Immature natural killer cell (primary cell): ENCODE measurements around the gene DDA1. TPM values are rescaled to one million over a fixed set of nuclear protein-coding genes. Genes with fewer than 3 reads are reported as not detected.
A peak's percentile ranks its signal among the peaks of the same experiment; 100 is the strongest.
"Not testable (repeated sequence)": the region's sequence is repeated elsewhere in the genome, so short reads cannot be mapped to it uniquely, and the experiment has no call there.

ENCODE experiments used
- DNase-seq, 3 donors: peaks; one replicate each; pipeline ENCODE4 v3.0.0; 2022; ENCODE audit warnings: mixed read lengths in 1 of 3
- H3K27ac Mint-ChIP-seq, 6 donors: one replicate each; pipeline ENCODE4 v1.8.0; 2020; ENCODE audit warnings: mixed read lengths in 6 of 6, mild to moderate bottlenecking in 5 of 6, inconsistent platforms in 4 of 6, moderate library complexity in 3 of 6
- H3K27me3 Mint-ChIP-seq, 3 donors: one replicate each; pipeline ENCODE4 v1.8.0; 2020 to 2021; ENCODE audit warnings: low read depth in 3 of 3, mild to moderate bottlenecking in 3 of 3, mixed read lengths in 3 of 3, moderate library complexity in 3 of 3, inconsistent platforms in 1 of 3
- H3K36me3 Mint-ChIP-seq, 3 donors: one replicate each; pipeline ENCODE4 v1.8.0; 2020; ENCODE audit warnings: mixed read lengths in 3 of 3, inconsistent platforms in 2 of 3, mild to moderate bottlenecking in 2 of 3
- H3K4me1 Mint-ChIP-seq, 2 donors: one replicate each; pipeline ENCODE4 v1.8.0; 2020; ENCODE audit warnings: inconsistent platforms in 2 of 2, mild to moderate bottlenecking in 2 of 2, mixed read lengths in 2 of 2, moderate library complexity in 1 of 2
- H3K4me3 Mint-ChIP-seq, 5 donors: one replicate each; pipeline ENCODE4 v1.8.0; 2020; ENCODE audit warnings: mild to moderate bottlenecking in 5 of 5, mixed read lengths in 5 of 5, inconsistent platforms in 3 of 5, moderate library complexity in 3 of 5
- H3K9me3 Mint-ChIP-seq, 6 donors: one replicate each; pipeline ENCODE4 v1.8.0; 2020; ENCODE audit warnings: mild to moderate bottlenecking in 6 of 6, mixed read lengths in 6 of 6, inconsistent platforms in 4 of 6, moderate library complexity in 3 of 6
- polyA plus RNA-seq, 3 donors: library from polyadenylated mRNA; unstranded; fragments of 300-500 nt; fragmentation: Illumina TruSeq; gene quantifications; one replicate each; pipeline ENCODE4 v1.2.3, GENCODE V29; 2021

The DDA1 gene
- polyA plus RNA-seq, 3 donors from 2014 or later: 30.0 to 48.6 (median 40.6) TPM

GRCh38 chr19:17279436-17279835 is 29.9 kb upstream of the DDA1 start:
- H3K27ac Mint-ChIP-seq: no peak overlapping the region
- peaks cover 0 to 8% of the 10 kb centered on the region in 2 donors for H3K4me1 Mint-ChIP-seq
- no peak overlapping the region for H3K4me3 Mint-ChIP-seq
- peaks cover 5 to 18% (median 7%) of the 10 kb centered on the region in 3 donors for H3K36me3 Mint-ChIP-seq
- DNase-seq: no peak
- peaks cover 5 to 6% (median 5%) of the 10 kb centered on the region in 3 donors for H3K27me3 Mint-ChIP-seq
- H3K9me3 Mint-ChIP-seq: peaks cover 0 to 1% (median 0%) of the 10 kb centered on the region in 6 donors

GRCh38 chr19:17281391-17282304 is 27.7 kb upstream of the DDA1 start, which contains the start of gene ANKLE1:
Gene ANKLE1, plus strand, starts transcription at chr19:17281901. Its CDS starts 20 bp downstream, at chr19:17281921.
- Mint-ChIP-seq H3K36me3 (peaks cover 2 to 9% (median 5%) of the 10 kb centered on the region in 3 donors), H3K4me1 (peaks cover 0 to 8% of the 10 kb centered on the region in 2 donors), H3K9me3 (peaks cover 0 to 1% (median 0%) of the 10 kb centered on the region in 6 donors), H3K27me3 (peaks cover 5 to 6% (median 5%) of the 10 kb centered on the region in 3 donors), H3K27ac (no peak within 1 kb of the TSS), H3K4me3 (peak within 1 kb of the TSS; percentile 47 to 71 (median 63))
- no peak for DNase-seq

DNA sequence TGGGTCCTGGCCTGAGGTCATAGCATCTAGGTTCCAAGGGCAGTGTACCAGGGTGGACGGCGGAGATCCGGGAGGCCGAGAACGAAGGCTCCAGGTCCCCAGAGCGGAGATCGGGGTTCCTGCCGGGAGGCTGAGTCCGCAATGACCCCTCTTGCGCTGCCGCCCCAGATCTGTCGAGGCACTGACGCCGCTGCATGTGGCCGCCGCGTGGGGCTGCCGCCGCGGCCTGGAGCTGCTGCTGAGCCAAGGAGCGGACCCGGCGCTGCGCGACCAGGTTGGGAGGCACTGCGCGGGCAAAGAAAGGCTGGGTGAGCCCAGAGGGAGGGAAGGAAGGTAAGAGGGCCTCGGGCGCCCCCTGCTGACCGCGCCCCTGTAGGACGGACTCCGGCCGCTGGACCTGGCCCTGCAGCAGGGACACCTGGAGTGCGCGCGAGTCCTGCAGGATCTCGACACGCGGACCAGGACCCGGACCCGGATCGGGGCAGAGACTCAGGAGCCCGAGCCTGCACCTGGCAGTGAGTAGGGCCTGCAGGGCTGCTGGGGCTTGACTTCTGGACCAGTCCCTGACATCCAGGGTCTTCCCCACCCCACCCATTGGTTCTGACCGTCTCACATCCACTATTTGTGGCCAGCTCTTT is 26.8 kb upstream of the DDA1 start:
- Mint-ChIP-seq H3K4me1 (peaks cover 0 to 8% of the 10 kb centered on the region in 2 donors), H3K36me3 (peaks cover 0 to 2% (median 0%) of the 10 kb centered on the region in 3 donors), H3K27me3 (peaks cover 5 to 6% (median 5%) of the 10 kb centered on the region in 3 donors), H3K27ac (no peak overlapping the region), H3K4me3 (peak overlapping the region; percentile 47 to 71 (median 63)), H3K9me3 (peaks cover 0 to 1% (median 0%) of the 10 kb centered on the region in 6 donors)
- peak; percentile 70 to 76 (median 75) for DNase-seq

DNA sequence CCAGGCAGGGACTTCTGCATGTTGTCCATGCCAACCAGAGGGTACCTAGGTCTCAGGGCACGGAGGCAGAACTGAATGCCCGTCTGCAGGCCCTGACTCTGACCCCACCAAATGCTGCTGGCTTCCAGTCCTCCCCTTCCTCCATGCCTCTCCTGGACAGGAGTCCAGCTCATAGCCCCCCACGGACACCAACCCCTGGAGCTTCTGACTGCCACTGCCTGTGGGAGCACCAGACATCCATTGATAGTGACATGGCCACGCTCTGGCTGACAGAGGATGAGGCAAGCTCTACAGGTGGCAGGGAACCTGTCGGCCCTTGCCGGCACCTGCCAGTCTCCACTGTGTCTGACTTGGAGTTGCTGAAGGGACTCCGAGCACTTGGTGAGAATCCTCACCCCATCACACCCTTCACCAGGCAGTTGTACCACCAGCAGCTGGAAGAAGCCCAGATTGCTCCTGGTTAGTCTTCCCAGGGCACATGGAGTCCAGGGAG is 25.8 kb upstream of the DDA1 start:
- Mint-ChIP-seq H3K4me3 (no peak overlapping the region), H3K9me3 (peaks cover 0 to 1% (median 0%) of the 10 kb centered on the region in 6 donors), H3K27me3 (peaks cover 5 to 9% (median 8%) of the 10 kb centered on the region in 3 donors)

DNA sequence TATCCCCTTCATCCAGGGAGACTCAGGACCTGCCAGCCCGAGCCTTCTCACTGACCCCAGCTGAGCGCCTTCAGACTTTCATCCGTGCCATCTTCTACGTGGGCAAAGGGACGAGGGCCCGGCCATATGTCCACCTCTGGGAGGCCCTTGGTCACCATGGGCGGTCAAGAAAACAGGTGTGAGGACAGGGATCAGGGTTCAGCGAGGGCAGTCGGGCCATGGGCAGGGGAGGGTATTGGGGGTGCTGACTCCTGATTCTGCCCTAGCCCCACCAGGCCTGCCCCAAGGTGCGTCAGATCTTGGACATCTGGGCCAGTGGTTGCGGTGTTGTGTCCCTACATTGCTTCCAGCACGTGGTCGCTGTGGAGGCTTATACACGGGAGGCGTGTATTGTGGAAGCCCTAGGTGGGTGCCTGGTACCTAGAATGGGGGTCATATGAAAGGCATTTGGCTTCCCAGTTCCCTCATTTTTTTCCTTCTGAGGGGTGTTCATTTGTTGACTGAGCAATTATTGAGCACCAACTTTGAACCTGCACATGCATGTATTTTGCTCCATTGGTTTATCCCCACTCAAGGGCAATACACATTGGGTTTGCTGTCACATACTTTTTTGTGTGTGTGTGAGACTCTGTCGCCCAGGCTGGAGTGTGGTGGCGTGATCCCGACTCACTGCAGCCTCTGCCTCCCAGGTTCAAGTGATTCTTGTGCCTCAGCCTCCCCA is 23.8 kb upstream of the DDA1 start:
- Mint-ChIP-seq H3K27ac (no peak overlapping the region), H3K9me3 (peaks cover 0 to 2% (median 0%) of the 10 kb centered on the region in 6 donors), H3K27me3 (peaks cover 2 to 10% (median 7%) of the 10 kb centered on the region in 3 donors), H3K4me1 (peaks cover 0 to 8% of the 10 kb centered on the region in 2 donors), H3K36me3 (no peaks in the 10 kb centered on the region), H3K4me3 (no peak overlapping the region)
- no peak for DNase-seq

More for the DNA sequence above, 25.8 kb upstream of the DDA1 start:
- no peak overlapping the region for H3K27ac Mint-ChIP-seq
- H3K4me1 Mint-ChIP-seq: peaks cover 0 to 8% of the 10 kb centered on the region in 2 donors
- H3K36me3 Mint-ChIP-seq: peaks cover 0 to 2% (median 0%) of the 10 kb centered on the region in 3 donors
- no peak for DNase-seq

DNA sequence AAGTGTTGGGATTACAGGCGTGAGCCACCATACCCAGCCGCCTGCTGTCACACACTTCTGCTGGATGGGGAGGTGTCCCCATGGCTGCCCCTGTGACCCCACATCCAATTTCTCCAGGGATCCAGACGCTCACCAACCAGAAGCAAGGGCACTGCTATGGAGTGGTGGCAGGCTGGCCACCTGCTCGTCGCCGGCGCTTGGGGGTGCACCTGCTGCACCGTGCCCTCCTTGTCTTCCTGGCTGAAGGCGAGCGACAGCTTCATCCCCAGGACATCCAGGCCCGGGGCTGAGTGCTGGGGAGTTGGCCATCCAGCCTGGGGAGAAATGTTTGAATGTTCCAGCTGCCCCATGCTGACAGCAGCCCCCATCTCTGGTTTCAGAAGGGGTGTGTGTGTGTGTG is 23.1 kb upstream of the DDA1 start:
- H3K4me3 Mint-ChIP-seq: no peak overlapping the region
- peaks cover 0 to 2% (median 0%) of the 10 kb centered on the region in 6 donors for H3K9me3 Mint-ChIP-seq
- H3K27ac Mint-ChIP-seq: no peak overlapping the region
- peaks cover 3 to 10% (median 5%) of the 10 kb centered on the region in 3 donors for H3K27me3 Mint-ChIP-seq
- H3K36me3 Mint-ChIP-seq: no peaks in the 10 kb centered on the region
- no peak for DNase-seq
- H3K4me1 Mint-ChIP-seq: peaks cover 0 to 7% of the 10 kb centered on the region in 2 donors

DNA sequence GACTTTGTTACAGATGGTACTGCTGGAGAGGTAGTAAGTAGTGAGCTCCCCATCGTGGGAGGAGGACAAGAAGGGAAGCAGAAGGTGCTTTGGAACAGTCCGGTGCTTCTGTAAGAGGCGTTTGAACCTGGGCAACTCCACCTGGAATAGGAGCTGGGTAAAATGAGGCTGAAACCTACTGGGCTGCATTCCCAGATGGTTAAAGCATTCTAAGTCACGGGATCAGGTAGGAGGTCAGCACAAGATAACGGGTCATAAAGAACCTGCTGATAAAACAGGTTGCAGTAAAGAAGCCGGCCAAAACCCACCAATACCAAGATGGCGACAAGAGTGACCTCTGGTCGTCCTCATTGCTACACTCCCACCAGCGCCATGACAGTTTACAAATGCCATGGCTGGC is 22.6 kb upstream of the DDA1 start:
- Mint-ChIP-seq H3K27me3 (peaks cover 3 to 8% (median 3%) of the 10 kb centered on the region in 3 donors), H3K27ac (no peak overlapping the region), H3K9me3 (peaks cover 0 to 2% (median 0%) of the 10 kb centered on the region in 6 donors), H3K36me3 (no peaks in the 10 kb centered on the region), H3K4me3 (no peak overlapping the region), H3K4me1 (peaks cover 0 to 7% of the 10 kb centered on the region in 2 donors)
- no peak for DNase-seq

DNA sequence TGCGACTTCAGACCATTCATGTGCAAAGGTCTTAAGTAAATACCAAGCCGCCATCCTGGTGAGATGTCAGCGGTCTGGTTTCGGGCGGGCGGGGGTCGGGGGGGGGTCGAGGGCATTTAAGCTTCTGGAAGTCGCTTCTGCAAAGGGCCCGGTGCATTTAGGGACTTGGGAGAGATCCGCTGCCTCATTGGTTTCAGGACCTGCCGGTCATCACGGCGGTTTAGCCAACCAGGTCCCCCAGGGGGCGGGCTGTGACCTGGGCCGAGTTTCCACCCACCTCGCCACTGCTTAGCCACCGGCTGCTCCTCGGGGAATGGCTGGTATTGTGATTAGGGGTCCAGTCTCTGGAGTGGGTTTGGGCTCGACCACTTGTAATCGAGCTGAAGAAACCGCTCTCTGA is 19.9 kb upstream of the DDA1 start:
- H3K36me3 Mint-ChIP-seq: no peaks in the 10 kb centered on the region
- H3K27me3 Mint-ChIP-seq: peaks cover 1 to 5% (median 3%) of the 10 kb centered on the region in 3 donors
- H3K27ac Mint-ChIP-seq: no peak overlapping the region
- H3K4me3 Mint-ChIP-seq: no peak overlapping the region
- peaks cover 5 to 6% of the 10 kb centered on the region in 2 donors for H3K4me1 Mint-ChIP-seq
- DNase-seq: peak; percentile 37 to 39 (median 38)
- H3K9me3 Mint-ChIP-seq: peaks cover 0 to 2% (median 0%) of the 10 kb centered on the region in 6 donors

- Mint-ChIP-seq H3K27ac (peak overlapping the region in 3 of 6 donors; percentile 44 to 67 (median 59)), H3K27me3 (peaks cover 1 to 5% (median 3%) of the 10 kb centered on the region in 3 donors)
These were observed 16.9 kb upstream of the DDA1 start for GRCh38 chr19:17292301-17293074.

DNA sequence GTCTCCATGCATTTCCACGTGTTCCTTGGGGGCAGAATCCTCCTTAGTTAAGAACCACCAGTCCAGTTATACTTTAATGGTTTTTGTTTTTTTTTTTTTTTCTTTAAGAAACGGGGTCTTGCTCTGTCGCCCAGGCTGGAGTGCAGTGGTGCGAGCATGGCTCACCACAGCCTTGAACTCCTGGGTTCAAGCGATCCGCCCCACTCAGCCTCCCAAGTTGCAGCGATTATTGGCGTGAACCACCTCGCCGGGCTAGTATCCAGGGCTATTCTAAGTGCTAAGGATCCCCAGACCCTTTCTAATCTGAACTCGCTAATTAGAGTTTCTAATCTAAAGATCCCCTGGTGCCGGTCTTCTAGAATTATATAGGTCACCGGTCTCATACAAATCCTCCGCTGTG is 15.8 kb upstream of the DDA1 start:
- H3K27me3 Mint-ChIP-seq: peaks cover 0 to 2% (median 1%) of the 10 kb centered on the region in 3 donors
- no peak overlapping the region for H3K27ac Mint-ChIP-seq
- no peak overlapping the region for H3K4me3 Mint-ChIP-seq
- H3K4me1 Mint-ChIP-seq: peaks cover 5 to 6% of the 10 kb centered on the region in 2 donors
- peaks cover 0 to 4% (median 0%) of the 10 kb centered on the region in 3 donors for H3K36me3 Mint-ChIP-seq
- H3K9me3 Mint-ChIP-seq: peaks cover 0 to 2% (median 0%) of the 10 kb centered on the region in 6 donors
- DNase-seq: no peak

More at GRCh38 chr19:17292301-17293074, 16.9 kb upstream of the DDA1 start:
- peak; percentile 73 to 78 (median 76) for DNase-seq
- Mint-ChIP-seq H3K4me3 (peak overlapping the region; percentile 82 to 89 (median 84)), H3K4me1 (peaks cover 5 to 6% of the 10 kb centered on the region in 2 donors), H3K36me3 (no peaks in the 10 kb centered on the region), H3K9me3 (peaks cover 0 to 2% (median 0%) of the 10 kb centered on the region in 6 donors)

- Mint-ChIP-seq H3K9me3 (peaks cover 0 to 2% (median 0%) of the 10 kb centered on the region in 6 donors), H3K4me3 (no peak overlapping the region), H3K36me3 (peaks cover 0 to 4% (median 0%) of the 10 kb centered on the region in 3 donors), H3K4me1 (peaks cover 5 to 6% of the 10 kb centered on the region in 2 donors), H3K27ac (no peak overlapping the region), H3K27me3 (peaks cover 0 to 2% (median 1%) of the 10 kb centered on the region in 3 donors)
- peak; percentile 24 to 31 (median 29) for DNase-seq
These were observed 15.1 kb upstream of the DDA1 start for GRCh38 chr19:17294051-17294891.

GRCh38 chr19:17295551-17295950 is 13.8 kb upstream of the DDA1 start:
- not testable (repeated sequence) for H3K9me3 Mint-ChIP-seq, H3K27ac Mint-ChIP-seq, H3K36me3 Mint-ChIP-seq, H3K27me3 Mint-ChIP-seq, H3K4me3 Mint-ChIP-seq, H3K4me1 Mint-ChIP-seq, DNase-seq
